Suprapubic skin (tissue), 4 donors: ENCODE data around the gene COX7A2. TPM values are rescaled to one million over a fixed set of nuclear protein-coding genes. Genes with fewer than 3 reads are reported as not detected.

Source experiments
- DNase-seq, 2 donors: peaks; one replicate each; pipeline ENCODE4 v3.0.0-alpha.2; 2019; ENCODE audit warnings: low spot score in 2 of 2
- H3K27ac ChIP-seq: fragments of 200-600 bp; sonication (generic); one replicate; pipeline ENCODE4 v1.5.1; 2019
- H3K27me3 ChIP-seq: fragments of 200-600 bp; sonication (generic); one replicate; pipeline ENCODE4 v1.5.1; 2019
- H3K36me3 ChIP-seq: fragments of 200-600 bp; sonication (generic); one replicate; pipeline ENCODE4 v1.5.1; 2019
- H3K4me1 ChIP-seq: fragments of 200-600 bp; sonication (generic); one replicate; pipeline ENCODE4 v1.5.1; 2019
- H3K4me3 ChIP-seq: fragments of 200-600 bp; sonication (generic); one replicate; pipeline ENCODE4 v1.5.1; 2019; ENCODE audit warnings: mild to moderate bottlenecking
- H3K9me3 ChIP-seq: fragments of 200-600 bp; sonication (generic); one replicate; pipeline ENCODE4 v1.5.1; 2019
- CTCF ChIP-seq, 2 donors: fragments of 200-600 bp in 1 of 2; fragments of 450-650 bp in 1 of 2; sonication (generic) in 1 of 2; IDR thresholded peaks; one replicate each; pipeline ENCODE4 v1.5.1; 2016 to 2019; ENCODE audit warnings: antibody characterized with exemption in 2 of 2, mild to moderate bottlenecking in 1 of 2, moderate library complexity in 1 of 2
- EP300 ChIP-seq: sonication (generic); formaldehyde crosslinking; IDR thresholded peaks from one replicate; pipeline ENCODE4 v1.6.1; 2017; ENCODE audit warnings: antibody characterized with exemption
- POLR2A ChIP-seq, 2 donors: fragments of 450-650 bp; IDR thresholded peaks; one replicate each; pipeline ENCODE4 v1.6.1; 2017; ENCODE audit warnings: antibody characterized with exemption in 2 of 2, mild to moderate bottlenecking in 2 of 2, moderate library complexity in 2 of 2
- POLR2AphosphoS5 ChIP-seq, 3 donors: sonication (generic); formaldehyde crosslinking; IDR thresholded peaks; one replicate each; pipeline ENCODE4 v1.6.1; 2017; ENCODE audit warnings: antibody characterized with exemption in 3 of 3
- WGBS: methylation state at CpG from one replicate; pipeline ENCODE4 v1.1.5; 2018; 5-methylcytosine and 5-hydroxymethylcytosine counted together
- total RNA-seq, 4 donors: library from RNA; depleted of rRNA; stranded (reverse); fragments of >200 nt; gene quantifications; one replicate each; pipeline ENCODE4 v1.1.0, GENCODE V29; 2016

The COX7A2 gene
- total RNA-seq, 4 donors from 2014 or later = 110 to 303 (median 209) TPM

- Histone ChIP-seq H3K27ac (peak overlapping the region; percentile 89), H3K27me3 (peaks cover 41% of the 10 kb centered on the region), H3K9me3 (no peaks in the 10 kb centered on the region), H3K36me3 (no peaks in the 10 kb centered on the region), H3K4me3 (peak overlapping the region; percentile 71), H3K4me1 (peaks cover 69% of the 10 kb centered on the region)
- no peak for TF ChIP-seq EP300
- no peak for TF ChIP-seq CTCF (IDR thresholded peaks at IDR 0.05)
- no peak for TF ChIP-seq POLR2AphosphoS5 (IDR thresholded peaks at IDR 0.05)
- no peak for TF ChIP-seq POLR2A (IDR thresholded peaks at IDR 0.05)
- 31% methylated on average over 35 of the region's 35 CpGs for WGBS
- no peak for DNase-seq
Measured at GRCh38 chr6:75206576-75207342, 36.8 kb downstream of the COX7A2 start.

- H3K27me3 ChIP-seq = peaks cover 42% of the 10 kb centered on the region
- under 1% methylated on average over 53 of the region's 64 CpGs for WGBS
Measured at GRCh38 chr6:75205776-75206575, 37.6 kb downstream of the COX7A2 start, which contains the start of gene COL12A1. TSS of gene COL12A1 (minus strand) at chr6:75206053. CDS start at chr6:75202792, 3,261 bp downstream.

GRCh38 chr6:75204959-75205775 lies 38.4 kb downstream of the COX7A2 start:
- peaks cover 42% of the 10 kb centered on the region for H3K27me3 ChIP-seq

More at GRCh38 chr6:75205776-75206575, 37.6 kb downstream of the COX7A2 start, which contains the start of gene COL12A1:
- H3K36me3 ChIP-seq = no peaks in the 10 kb centered on the region
- TF ChIP-seq POLR2A (IDR thresholded peaks at IDR 0.05) (peak; percentile 23 to 85), POLR2AphosphoS5 (IDR thresholded peaks at IDR 0.05) (peak; percentile 3 to 63 (median 35)), EP300 (no peak), CTCF (IDR thresholded peaks at IDR 0.05) (peak in 1 of 2 donors; percentile 5)
- peak within 1 kb of the TSS; percentile 71 for H3K4me3 ChIP-seq
- H3K9me3 ChIP-seq = no peaks in the 10 kb centered on the region
- peak within 1 kb of the TSS; percentile 89 for H3K27ac ChIP-seq
- peak; percentile 96 to 97 for DNase-seq
- peaks cover 70% of the 10 kb centered on the region for H3K4me1 ChIP-seq

More at GRCh38 chr6:75204959-75205775, 38.4 kb downstream of the COX7A2 start:
- WGBS = under 1% methylated on average over 42 of the region's 47 CpGs
- Histone ChIP-seq H3K27ac (peak overlapping the region; percentile 89), H3K4me1 (peaks cover 70% of the 10 kb centered on the region), H3K9me3 (no peaks in the 10 kb centered on the region), H3K4me3 (peak overlapping the region; percentile 71), H3K36me3 (no peaks in the 10 kb centered on the region)
- DNase-seq = peak; percentile 78 to 82
- TF ChIP-seq CTCF (IDR thresholded peaks at IDR 0.05) (no peak), EP300 (no peak), POLR2AphosphoS5 (IDR thresholded peaks at IDR 0.05) (no peak), POLR2A (IDR thresholded peaks at IDR 0.05) (peak in 1 of 2 donors; percentile 30)
